Tibial artery (tissue), 4 donors: ENCODE results near the gene GALNT9.
"Not testable (repeated sequence)": the region's sequence is repeated elsewhere in the genome, so short reads cannot be mapped to it uniquely, and the experiment has no call there.

Experiments used
- DNase-seq, 2 donors: peaks; one replicate each; pipeline ENCODE4 v3.0.0-alpha.2; 2019
- H3K27ac ChIP-seq, 2 donors: fragments of 200-600 bp; sonication (generic) in 1 of 2; 1 replicate in 1 of 2; 2 replicates in 1 of 2; pipeline ENCODE4 v1.5.1; 2018 to 2019; ENCODE audit warnings: mild to moderate bottlenecking in 1 of 2
- H3K27me3 ChIP-seq, 2 donors: fragments of 200-600 bp; sonication (generic) in 1 of 2; one replicate each; pipeline versions ENCODE4 v1.5.1 to v1.6.0; 2016 to 2019
- H3K36me3 ChIP-seq, 3 donors: fragments of 200-600 bp; sonication (generic) in 2 of 3; one replicate each; pipeline ENCODE4 v1.5.1; 2016 to 2019; ENCODE audit warnings: mild to moderate bottlenecking in 2 of 3
- H3K4me1 ChIP-seq, 4 donors: fragments of 200-600 bp; sonication (generic) in 2 of 4; 1 replicate in 3 of 4; 2 replicates in 1 of 4; pipeline ENCODE4 v1.5.1; 2016 to 2019
- H3K4me3 ChIP-seq, 2 donors: fragments of 200-600 bp; sonication (generic) in 1 of 2; 1 replicate in 1 of 2; 2 replicates in 1 of 2; pipeline ENCODE4 v1.5.1; 2018 to 2019; ENCODE audit warnings: mild to moderate bottlenecking in 2 of 2
- H3K9me3 ChIP-seq, 3 donors: fragments of 200-600 bp; sonication (generic) in 1 of 3; one replicate each; pipeline ENCODE4 v1.5.1; 2016 to 2019
- CTCF ChIP-seq, 2 experiments: fragments of 200-600 bp in 1 of 2; fragments of 450-650 bp in 1 of 2; IDR thresholded peaks; one replicate each; pipeline ENCODE4 v1.5.1; 2017 to 2019; ENCODE audit warnings: antibody characterized with exemption in 2 of 2, mild to moderate bottlenecking in 1 of 2, moderate library complexity in 1 of 2
- intact Hi-C: fragments of 100-400 bp; cut with DNase I; formaldehyde crosslinking; loops from one replicate; pipeline ENCODE4 v1.15.0; 2023; ENCODE audit warnings: low total_unique reads

The GALNT9 gene

DNA sequence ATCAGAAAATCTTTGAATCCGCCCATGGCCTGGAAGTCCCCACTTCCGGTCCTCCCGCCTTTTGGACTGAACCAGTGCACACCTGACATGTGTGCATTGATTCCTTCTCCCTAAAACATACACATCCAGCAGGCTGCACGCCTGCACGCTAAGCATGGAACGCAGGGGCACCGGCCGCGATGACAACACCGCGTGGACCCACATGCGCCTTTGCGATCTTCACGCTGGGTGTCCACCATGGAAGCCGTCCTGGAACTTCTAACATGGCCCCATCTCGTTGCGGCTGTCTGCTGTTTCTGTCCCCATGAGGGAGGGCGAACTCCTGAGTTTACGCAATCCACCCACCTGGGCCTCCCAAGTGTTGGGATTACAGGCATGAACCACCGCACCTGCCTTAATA, 73.7 kb downstream of the GALNT9 start:
- Histone ChIP-seq H3K4me1 (no peaks in the 10 kb centered on the region), H3K4me3 (no peak overlapping the region), H3K9me3 (no peaks in the 10 kb centered on the region), H3K36me3 (no peaks in the 10 kb centered on the region), H3K27ac (no peak overlapping the region), H3K27me3 (peaks cover 0 to 52% of the 10 kb centered on the region in 2 donors)
- intact Hi-C loops = no loop called here
- DNase-seq = no peak
- TF ChIP-seq CTCF (IDR thresholded peaks at IDR 0.05) = no peak

DNA sequence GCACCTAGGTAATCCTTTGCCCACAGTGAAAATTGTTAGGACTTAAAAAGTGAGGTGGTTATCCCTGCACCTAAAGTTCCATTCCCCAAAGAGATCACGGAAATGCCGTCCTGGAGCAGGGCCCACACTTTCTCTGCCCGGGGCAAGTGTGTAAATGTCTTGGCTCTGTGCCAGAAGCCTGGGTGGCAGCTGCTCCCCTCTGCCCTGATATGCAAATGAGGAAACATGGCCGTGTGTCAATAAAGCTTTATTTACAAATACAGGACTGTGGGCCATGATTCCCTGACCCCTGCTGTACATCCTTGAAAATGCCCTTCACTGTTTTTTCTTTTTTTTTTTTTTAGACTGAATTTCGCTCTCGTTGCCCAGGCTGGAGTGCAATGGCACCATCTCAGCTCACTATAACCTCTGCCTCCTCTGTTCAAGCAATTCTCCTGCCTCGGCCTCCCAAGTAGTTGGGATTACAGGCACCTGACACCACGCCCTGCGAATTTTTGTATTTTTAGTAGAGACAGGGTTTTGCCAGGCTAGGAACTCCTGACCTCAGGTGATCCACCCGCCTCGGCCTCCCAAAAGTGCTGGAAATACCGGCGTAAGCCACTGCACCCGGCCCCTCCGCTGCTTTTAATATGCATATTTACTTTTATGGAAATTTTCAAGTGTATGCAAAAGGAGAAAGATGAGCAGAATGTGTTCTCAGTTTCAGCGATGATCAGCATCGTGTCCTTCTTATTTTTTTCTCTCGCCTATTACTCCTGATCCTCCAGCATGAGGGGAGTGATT, 75.5 kb downstream of the GALNT9 start:
- H3K27me3 ChIP-seq = peaks cover 0 to 45% of the 10 kb centered on the region in 2 donors
- intact Hi-C loops = no loop called here
- H3K4me3 ChIP-seq = no peak overlapping the region
- no peaks in the 10 kb centered on the region for H3K36me3 ChIP-seq
- H3K4me1 ChIP-seq = no peaks in the 10 kb centered on the region
- no peak for TF ChIP-seq CTCF (IDR thresholded peaks at IDR 0.05)
- DNase-seq = no peak
- no peak overlapping the region for H3K27ac ChIP-seq
- no peaks in the 10 kb centered on the region for H3K9me3 ChIP-seq

DNA sequence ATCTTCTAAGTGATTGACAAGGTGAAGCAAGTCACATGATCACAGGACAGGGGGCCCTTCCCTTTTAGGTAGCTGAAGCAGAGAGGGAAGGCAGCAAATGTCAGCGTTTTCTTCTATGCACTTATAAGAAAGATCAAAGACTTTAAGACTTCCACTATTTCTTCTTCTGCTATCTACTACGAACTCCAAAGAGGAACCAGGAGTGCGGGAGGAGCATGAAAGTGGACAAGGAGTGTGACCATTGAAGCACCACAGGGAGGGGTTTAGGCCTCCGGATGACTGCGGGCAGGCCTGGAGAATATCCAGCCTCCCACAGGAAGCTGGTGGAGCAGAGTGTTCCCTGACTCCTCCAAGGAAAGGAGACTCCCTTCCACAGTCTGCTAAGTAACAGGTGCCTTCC, 76.4 kb downstream of the GALNT9 start:
- H3K4me3 ChIP-seq, H3K27ac ChIP-seq, H3K9me3 ChIP-seq, intact Hi-C loops, H3K36me3 ChIP-seq, H3K4me1 ChIP-seq, DNase-seq: not testable (repeated sequence)
- peaks cover 0 to 37% of the 10 kb centered on the region in 2 donors for H3K27me3 ChIP-seq

GRCh38 chr12:132251741-132252490, 77.5 kb downstream of the GALNT9 start:
- no peaks in the 10 kb centered on the region for H3K4me1 ChIP-seq
- DNase-seq = no peak
- H3K36me3 ChIP-seq = no peaks in the 10 kb centered on the region
- intact Hi-C loops = no loop called here
- H3K9me3 ChIP-seq = no peaks in the 10 kb centered on the region
- TF ChIP-seq CTCF (IDR thresholded peaks at IDR 0.05) = no peak
- H3K27ac ChIP-seq = no peak overlapping the region
- H3K27me3 ChIP-seq = peaks cover 0 to 29% of the 10 kb centered on the region in 2 donors
- H3K4me3 ChIP-seq = no peak overlapping the region

DNA sequence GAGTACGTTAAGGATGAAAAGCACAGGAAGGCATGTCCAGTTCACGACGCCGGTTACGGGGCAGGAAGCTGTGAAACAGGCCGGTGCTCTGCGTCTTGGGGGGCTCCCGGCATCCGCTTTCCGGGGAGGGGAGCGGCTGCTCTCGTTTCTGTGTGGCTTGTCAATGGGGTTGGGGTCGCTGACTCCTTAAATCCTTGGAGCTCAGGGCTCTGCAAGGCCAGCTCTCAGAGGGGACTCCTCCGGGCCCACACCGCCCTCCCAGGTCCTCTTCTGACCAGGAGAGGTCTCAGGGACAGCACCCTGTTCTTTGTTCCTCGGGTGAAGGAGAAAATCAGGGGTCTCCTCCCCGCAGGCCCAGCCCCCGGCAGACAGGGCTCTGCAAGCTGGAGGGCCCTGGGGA, 78.1 kb downstream of the GALNT9 start:
- Histone ChIP-seq H3K4me1 (no peaks in the 10 kb centered on the region), H3K27me3 (peaks cover 0 to 26% of the 10 kb centered on the region in 2 donors), H3K36me3 (no peaks in the 10 kb centered on the region), H3K9me3 (no peaks in the 10 kb centered on the region), H3K4me3 (no peak overlapping the region), H3K27ac (no peak overlapping the region)
- no peak for DNase-seq
- intact Hi-C loops = no loop called here
- TF ChIP-seq CTCF (IDR thresholded peaks at IDR 0.05) = no peak

- no peak for DNase-seq
- Histone ChIP-seq H3K9me3 (no peaks in the 10 kb centered on the region), H3K4me1 (no peaks in the 10 kb centered on the region), H3K36me3 (no peaks in the 10 kb centered on the region), H3K27ac (no peak overlapping the region), H3K27me3 (peaks cover 0 to 20% of the 10 kb centered on the region in 2 donors), H3K4me3 (no peak overlapping the region)
- intact Hi-C loops = no loop called here
- TF ChIP-seq CTCF (IDR thresholded peaks at IDR 0.05) = no peak
Measured at GRCh38 chr12:132250707-132251106, 78.7 kb downstream of the GALNT9 start.
